Activated naive CD8-positive, alpha-beta T cell treated with anti-CD3 and anti-CD28 coated beads for 36 hours (primary cell): ENCODE measurements around the gene ABTB2. TPM values are rescaled to one million over a fixed set of nuclear protein-coding genes. Genes with fewer than 3 reads are reported as not detected.

Experiments used
- DNase-seq: peaks from one replicate; pipeline ENCODE4 v3.0.0; 2021
- H3K27ac Mint-ChIP-seq: one replicate; pipeline ENCODE4 v1.8.0; 2022; ENCODE audit warnings: mild to moderate bottlenecking, moderate library complexity, mixed read lengths
- H3K27me3 Mint-ChIP-seq: one replicate; pipeline ENCODE4 v1.8.0; 2022; ENCODE audit warnings: mild to moderate bottlenecking, mixed read lengths
- H3K36me3 Mint-ChIP-seq: one replicate; pipeline ENCODE4 v1.8.0; 2021; ENCODE audit warnings: mild to moderate bottlenecking, mixed read lengths
- H3K4me1 Mint-ChIP-seq: one replicate; pipeline ENCODE4 v1.8.0; 2021; ENCODE audit warnings: mixed read lengths
- H3K4me3 Mint-ChIP-seq: one replicate; pipeline ENCODE4 v1.8.0; 2022; ENCODE audit warnings: mild to moderate bottlenecking, moderate library complexity, mixed read lengths
- H3K9me3 Mint-ChIP-seq: one replicate; pipeline ENCODE4 v1.8.0; 2022; ENCODE audit warnings: mixed read lengths
- total RNA-seq, 2 experiments: library from RNA; stranded (reverse); gene quantifications; one replicate each; pipeline ENCODE4 v1.2.3, GENCODE V29; 2021

ABTB2 gene
- total RNA-seq, 2 experiments from 2014 or later: 1.4 to 1.5 TPM

- Mint-ChIP-seq H3K4me1 (peaks cover 8% of the 10 kb centered on the region), H3K27ac (no peak overlapping the region), H3K4me3 (no peak overlapping the region), H3K9me3 (no peaks in the 10 kb centered on the region), H3K27me3 (no peaks in the 10 kb centered on the region), H3K36me3 (no peaks in the 10 kb centered on the region)
- no peak for DNase-seq
Observed at GRCh38 chr11:34303028-34303570, 54.7 kb downstream of the ABTB2 start.

DNA sequence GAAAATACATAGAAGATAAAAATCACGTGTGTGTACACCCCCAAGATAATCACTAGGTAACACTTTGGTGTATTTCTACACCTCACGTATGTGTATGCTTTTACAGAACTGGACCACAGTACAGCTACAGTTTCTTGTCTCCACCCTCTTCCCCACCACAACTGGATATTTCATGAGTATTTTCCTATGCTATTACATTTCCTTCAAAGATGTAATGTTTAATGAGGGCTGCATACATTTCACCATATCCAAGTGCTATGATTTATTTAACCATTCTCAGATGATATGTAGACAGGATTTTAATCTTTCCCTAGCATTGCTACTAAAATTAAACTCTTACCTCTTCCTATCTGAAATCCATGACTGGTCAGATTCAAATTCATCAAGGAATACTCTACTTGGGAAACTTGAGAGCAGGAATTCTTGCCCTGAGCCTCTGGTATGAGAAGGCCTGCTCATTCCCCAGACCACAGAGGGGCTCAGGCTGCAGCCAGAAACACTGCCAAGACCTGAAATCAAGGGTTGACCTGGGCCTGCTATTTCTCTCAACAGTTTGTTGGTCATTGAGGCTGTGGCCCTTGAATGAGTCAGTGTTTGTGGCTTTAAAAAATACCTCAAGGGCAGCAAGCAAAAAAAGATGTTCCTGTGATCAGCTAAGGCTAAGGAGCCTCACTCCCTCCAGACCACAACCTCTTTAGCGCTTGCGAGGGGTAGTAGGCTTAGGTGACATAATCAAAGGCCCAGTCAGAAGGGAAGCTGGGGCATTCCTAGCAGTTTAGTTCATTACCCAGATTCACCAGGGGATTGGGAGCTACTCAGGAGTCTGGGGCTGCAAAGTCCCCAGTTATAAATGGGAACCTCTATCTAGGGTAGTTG, 55.5 kb downstream of the ABTB2 start:
- Mint-ChIP-seq H3K27ac (no peak overlapping the region), H3K27me3 (no peaks in the 10 kb centered on the region), H3K4me3 (no peak overlapping the region), H3K36me3 (no peaks in the 10 kb centered on the region), H3K4me1 (peaks cover 6% of the 10 kb centered on the region), H3K9me3 (no peaks in the 10 kb centered on the region)
- DNase-seq: no peak

DNA sequence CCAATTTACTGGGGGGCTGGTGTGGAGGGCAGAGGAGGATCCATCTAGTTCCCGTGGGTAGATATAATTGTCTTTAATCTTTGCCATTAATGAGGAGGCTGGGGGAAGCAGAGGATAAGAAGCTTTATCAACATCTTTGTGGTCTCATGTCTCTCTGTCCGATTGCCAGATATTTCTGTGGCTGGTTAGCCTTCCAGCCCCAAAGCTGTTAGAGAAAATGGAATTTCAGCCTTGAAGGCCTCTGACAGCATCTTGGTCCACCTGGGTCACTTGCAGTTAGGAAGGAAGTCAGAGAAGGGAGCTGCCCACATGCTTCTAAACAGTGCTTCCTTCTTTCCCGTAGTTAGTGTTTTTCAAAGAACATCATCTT, 56.9 kb downstream of the ABTB2 start:
- peaks cover 6% of the 10 kb centered on the region for H3K4me1 Mint-ChIP-seq
- no peak overlapping the region for H3K4me3 Mint-ChIP-seq
- H3K36me3 Mint-ChIP-seq: no peaks in the 10 kb centered on the region
- no peaks in the 10 kb centered on the region for H3K9me3 Mint-ChIP-seq
- no peak overlapping the region for H3K27ac Mint-ChIP-seq
- DNase-seq: no peak
- no peaks in the 10 kb centered on the region for H3K27me3 Mint-ChIP-seq

DNA sequence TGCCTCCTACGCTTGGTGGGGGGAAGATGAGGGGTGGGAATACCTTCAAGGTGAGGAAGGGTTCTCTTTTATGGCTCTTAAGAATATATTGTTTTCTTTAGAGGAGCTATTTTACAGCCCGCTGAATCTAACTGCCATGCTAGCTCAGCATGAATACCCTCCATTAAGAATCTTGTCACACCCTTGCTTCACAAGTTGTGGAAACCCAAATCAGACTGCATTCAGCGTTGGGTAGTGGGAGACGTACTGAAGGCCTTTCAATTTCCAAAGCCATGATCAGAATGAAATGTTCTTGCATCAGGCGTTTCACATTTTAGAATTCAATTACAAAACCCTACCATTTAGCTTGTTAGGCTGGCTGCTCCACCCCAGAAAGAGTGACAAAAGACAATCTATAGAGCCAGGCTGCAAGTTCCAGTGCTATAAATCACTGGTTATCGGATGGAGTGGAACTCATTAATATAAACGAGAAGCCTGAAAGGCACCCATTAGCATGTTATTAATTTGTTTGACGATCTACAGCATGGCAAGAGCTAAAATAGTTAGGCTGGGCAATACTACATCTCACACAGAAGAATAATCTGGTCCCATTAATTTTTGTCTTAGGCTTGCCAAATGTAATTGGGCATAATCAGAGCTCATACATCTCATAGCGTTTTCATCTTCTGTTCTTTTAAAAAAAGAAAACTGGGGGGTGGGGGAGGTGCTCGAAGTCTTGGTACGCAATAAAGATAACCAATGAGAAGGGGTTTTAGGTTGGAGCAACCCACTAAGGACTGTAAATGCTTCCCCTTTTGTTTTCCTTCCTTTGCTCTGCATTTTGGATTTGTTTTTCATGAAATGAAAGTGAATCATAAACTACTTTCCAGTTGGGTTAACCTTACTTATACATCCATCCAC, 57.5 kb downstream of the ABTB2 start:
- Mint-ChIP-seq H3K36me3 (no peaks in the 10 kb centered on the region), H3K4me3 (no peak overlapping the region)

DNA sequence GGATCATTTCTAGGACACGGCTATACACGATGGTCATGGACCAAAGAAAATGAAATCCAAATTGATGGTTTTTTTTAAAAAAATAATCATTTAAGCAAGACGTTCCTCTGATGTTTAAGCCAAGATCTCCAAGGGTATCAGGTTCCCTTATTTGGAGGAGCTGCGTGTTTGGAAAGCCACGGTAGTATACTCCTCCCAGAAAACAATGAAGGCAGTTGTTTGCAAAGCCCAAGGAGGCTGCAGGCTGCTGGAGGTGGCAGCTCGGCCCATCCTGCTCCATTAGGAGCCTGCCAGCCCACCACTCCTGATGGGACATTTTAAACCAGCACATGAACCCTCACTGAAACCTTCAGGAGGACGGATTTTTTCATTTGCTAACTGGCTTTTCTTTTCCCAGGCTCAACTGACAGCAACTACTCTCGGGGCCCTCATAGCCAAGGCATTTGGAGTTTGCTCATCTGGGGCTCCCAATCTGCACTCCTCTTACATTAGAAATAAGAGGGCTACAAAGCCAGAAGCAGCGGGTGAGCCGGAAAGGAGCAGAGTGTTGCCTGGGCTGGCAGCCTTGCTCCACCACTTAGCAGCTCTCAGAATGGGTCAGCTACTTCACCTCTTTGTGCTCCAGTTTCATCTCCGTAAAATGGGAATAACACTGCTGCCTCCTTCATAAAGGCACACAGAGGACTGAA, 58.4 kb downstream of the ABTB2 start:
- Mint-ChIP-seq H3K9me3 (no peaks in the 10 kb centered on the region), H3K27ac (no peak overlapping the region), H3K4me1 (peaks cover 6% of the 10 kb centered on the region), H3K36me3 (no peaks in the 10 kb centered on the region), H3K4me3 (no peak overlapping the region), H3K27me3 (no peaks in the 10 kb centered on the region)
- DNase-seq: no peak

More for the DNA sequence above, 57.5 kb downstream of the ABTB2 start:
- Mint-ChIP-seq H3K27me3 (no peaks in the 10 kb centered on the region), H3K9me3 (no peaks in the 10 kb centered on the region), H3K4me1 (peaks cover 6% of the 10 kb centered on the region), H3K27ac (no peak overlapping the region)
- no peak for DNase-seq

DNA sequence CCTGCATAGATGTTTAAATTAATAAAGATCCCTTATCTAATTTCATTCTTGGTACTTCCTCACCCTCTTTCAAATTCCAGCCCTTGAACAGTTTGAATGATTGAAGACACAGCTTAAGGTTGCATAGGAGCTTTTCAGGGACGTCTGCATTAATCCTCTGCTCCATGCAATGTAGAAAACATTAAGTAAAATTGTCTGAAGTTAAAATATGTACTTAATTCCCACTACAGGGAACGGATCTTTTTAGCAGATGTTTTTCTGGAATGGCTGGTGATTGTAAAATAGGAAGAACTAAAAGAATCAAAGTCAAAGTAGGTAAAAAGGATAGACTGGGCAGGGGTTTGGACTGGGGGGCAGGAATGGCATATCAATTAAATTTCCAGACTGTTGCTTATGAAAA, 58.9 kb downstream of the ABTB2 start:
- no peaks in the 10 kb centered on the region for H3K27me3 Mint-ChIP-seq
- H3K27ac Mint-ChIP-seq: no peak overlapping the region
- H3K4me1 Mint-ChIP-seq: peaks cover 6% of the 10 kb centered on the region
- H3K4me3 Mint-ChIP-seq: no peak overlapping the region
- no peaks in the 10 kb centered on the region for H3K36me3 Mint-ChIP-seq
- no peak for DNase-seq
- H3K9me3 Mint-ChIP-seq: no peaks in the 10 kb centered on the region

GRCh38 chr11:34296412-34296811, 61.4 kb downstream of the ABTB2 start:
- no peaks in the 10 kb centered on the region for H3K27me3 Mint-ChIP-seq
- no peak overlapping the region for H3K4me3 Mint-ChIP-seq
- H3K36me3 Mint-ChIP-seq: no peaks in the 10 kb centered on the region
- no peak for DNase-seq
- peaks cover 2% of the 10 kb centered on the region for H3K4me1 Mint-ChIP-seq
- no peaks in the 10 kb centered on the region for H3K9me3 Mint-ChIP-seq
- H3K27ac Mint-ChIP-seq: no peak overlapping the region

DNA sequence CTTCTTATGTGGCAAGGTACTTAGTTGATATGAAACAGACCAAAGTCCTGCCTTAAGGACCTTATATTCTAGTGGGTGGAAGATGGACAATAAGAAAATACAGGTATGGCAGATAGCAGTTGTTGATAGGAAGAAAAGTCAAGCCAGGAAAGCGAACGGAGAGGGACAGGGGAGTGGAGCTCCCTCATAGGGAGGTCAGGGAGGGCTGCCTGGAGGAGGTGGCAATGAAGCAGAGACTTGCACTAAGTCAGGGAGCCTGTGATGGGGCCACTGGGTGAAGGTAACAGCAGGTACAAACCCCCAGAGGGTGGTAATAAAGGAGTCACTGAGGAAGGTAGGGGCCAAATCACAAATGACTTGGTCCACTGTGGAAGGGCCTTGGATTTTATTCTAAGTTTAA, 65.3 kb downstream of the ABTB2 start:
- Mint-ChIP-seq H3K4me3 (no peak overlapping the region), H3K27ac (no peak overlapping the region), H3K9me3 (no peaks in the 10 kb centered on the region), H3K36me3 (no peaks in the 10 kb centered on the region), H3K27me3 (no peaks in the 10 kb centered on the region), H3K4me1 (no peaks in the 10 kb centered on the region)
- no peak for DNase-seq

DNA sequence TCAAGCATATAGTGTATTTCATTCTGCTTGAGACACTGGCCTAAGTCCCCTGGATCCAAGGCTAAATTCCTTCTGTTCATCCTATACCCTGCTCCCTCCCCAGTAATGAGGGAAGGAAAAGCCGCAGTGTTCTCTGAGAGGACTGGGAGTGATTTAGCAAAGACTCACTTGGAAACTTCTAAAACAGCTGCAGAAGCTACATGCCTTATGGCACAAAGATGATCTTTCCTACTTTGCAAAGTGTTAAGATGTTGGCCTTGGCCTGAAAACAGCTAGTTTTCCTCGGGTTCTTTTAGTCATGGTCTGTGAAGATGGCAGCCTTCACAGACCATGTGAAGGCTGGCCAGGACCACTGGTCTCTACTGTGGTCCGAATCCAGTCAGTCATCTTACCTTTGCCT, 65.7 kb downstream of the ABTB2 start:
- no peak for DNase-seq
- H3K36me3 Mint-ChIP-seq: no peaks in the 10 kb centered on the region
- no peaks in the 10 kb centered on the region for H3K4me1 Mint-ChIP-seq
- no peak overlapping the region for H3K4me3 Mint-ChIP-seq
- no peak overlapping the region for H3K27ac Mint-ChIP-seq
- H3K27me3 Mint-ChIP-seq: no peaks in the 10 kb centered on the region
- no peaks in the 10 kb centered on the region for H3K9me3 Mint-ChIP-seq

DNA sequence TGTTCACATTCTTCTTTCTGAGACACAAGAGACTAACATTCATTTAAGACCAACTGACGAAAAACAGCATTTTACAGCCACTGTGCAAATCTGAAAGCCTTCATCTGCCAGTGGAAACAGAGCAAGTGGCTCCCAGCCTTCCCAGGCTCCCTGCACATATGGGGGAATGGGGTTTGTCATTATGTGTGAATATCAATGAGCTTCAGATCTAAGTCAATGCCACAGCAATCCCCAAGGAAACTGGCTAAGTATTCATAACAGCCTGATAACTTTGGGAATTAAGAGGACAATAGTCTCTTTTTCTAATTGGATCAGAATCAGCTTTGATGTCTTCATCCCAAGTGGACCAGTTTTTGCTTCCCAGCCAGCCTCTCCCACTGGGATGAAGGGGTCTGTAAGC, 66.9 kb downstream of the ABTB2 start:
- Mint-ChIP-seq H3K4me1 (no peaks in the 10 kb centered on the region), H3K9me3 (no peaks in the 10 kb centered on the region), H3K27me3 (no peaks in the 10 kb centered on the region), H3K4me3 (no peak overlapping the region), H3K36me3 (no peaks in the 10 kb centered on the region), H3K27ac (no peak overlapping the region)
- no peak for DNase-seq

GRCh38 chr11:34288492-34288891, 69.3 kb downstream of the ABTB2 start:
- DNase-seq: no peak
- Mint-ChIP-seq H3K9me3 (no peaks in the 10 kb centered on the region), H3K36me3 (no peaks in the 10 kb centered on the region), H3K27ac (no peak overlapping the region), H3K27me3 (no peaks in the 10 kb centered on the region), H3K4me3 (no peak overlapping the region), H3K4me1 (no peaks in the 10 kb centered on the region)

DNA sequence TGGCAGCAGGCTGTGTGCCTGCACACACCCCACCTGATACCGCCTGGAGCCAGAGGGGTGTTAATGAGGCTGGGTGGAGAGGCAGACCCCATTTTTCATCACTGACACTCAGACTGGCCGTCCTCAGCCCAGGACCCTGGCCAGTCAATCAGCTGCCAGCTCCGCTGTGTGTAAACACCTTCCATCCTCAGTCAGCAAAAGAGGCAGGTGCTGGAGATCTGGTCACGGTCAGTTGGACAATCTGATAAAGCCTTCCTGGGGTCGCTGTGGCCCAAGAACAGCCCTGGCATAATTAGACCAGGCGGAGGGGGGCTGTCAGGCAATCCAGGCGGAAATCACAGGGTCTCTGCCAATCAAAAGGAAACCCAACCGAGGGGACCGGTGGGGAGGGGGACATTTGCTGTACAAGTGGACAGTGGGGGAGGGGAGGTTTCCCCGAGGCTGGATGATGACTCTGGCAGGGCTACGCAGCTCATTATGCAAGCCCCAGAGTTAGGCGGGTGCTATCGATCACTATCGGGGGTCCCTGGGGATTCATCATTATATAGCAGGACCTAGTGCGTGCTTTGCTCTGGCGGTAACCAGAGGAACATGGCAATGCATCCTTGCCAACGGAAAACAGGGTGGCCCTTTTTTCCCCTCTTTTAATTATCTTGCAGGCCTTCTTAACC, 72.9 kb downstream of the ABTB2 start:
- Mint-ChIP-seq H3K36me3 (no peaks in the 10 kb centered on the region), H3K4me3 (no peak overlapping the region), H3K9me3 (no peaks in the 10 kb centered on the region)

DNA sequence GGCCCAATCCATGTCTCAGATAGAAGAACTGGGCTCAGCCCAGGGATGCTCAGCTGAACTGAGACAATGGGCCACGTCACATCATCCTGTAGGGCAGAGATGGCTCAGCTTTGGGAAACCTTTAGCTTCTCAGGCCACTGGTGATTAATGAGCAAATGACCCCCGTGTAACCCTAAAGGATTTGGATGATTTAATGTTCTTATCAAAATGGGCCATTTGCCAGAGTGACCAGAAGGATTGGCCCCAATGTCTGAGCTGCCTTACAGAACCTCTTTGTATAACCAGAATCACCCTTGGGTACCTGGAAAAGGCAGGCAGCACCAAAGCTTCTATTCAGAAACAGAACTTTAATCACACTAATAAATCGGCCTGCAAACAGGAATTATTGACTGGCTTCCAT, 73.7 kb downstream of the ABTB2 start:
- Mint-ChIP-seq H3K27me3 (no peaks in the 10 kb centered on the region), H3K4me1 (no peaks in the 10 kb centered on the region), H3K36me3 (no peaks in the 10 kb centered on the region), H3K9me3 (no peaks in the 10 kb centered on the region), H3K27ac (no peak overlapping the region), H3K4me3 (no peak overlapping the region)
- no peak for DNase-seq

More for the DNA sequence above, 72.9 kb downstream of the ABTB2 start:
- Mint-ChIP-seq H3K27ac (no peak overlapping the region), H3K4me1 (no peaks in the 10 kb centered on the region), H3K27me3 (no peaks in the 10 kb centered on the region)
- DNase-seq: no peak
